IPS-18c (cell line): ENCODE data around the gene PADI4.

Experiments used
- H3K4me3 ChIP-seq: 2 replicates; pipeline ENCODE4 v1.7.0; 2013; ENCODE audit warnings: low read depth, mild to moderate bottlenecking, low read length, moderate library complexity; ENCODE audit not compliant: insufficient read depth
- H3K9me3 ChIP-seq: one replicate; pipeline ENCODE4 v1.6.1; 2013; ENCODE audit warnings: mild to moderate bottlenecking, low read length, moderate library complexity; ENCODE audit not compliant: control insufficient read depth, insufficient read depth

The PADI4 gene

GRCh38 chr1:17278996-17279830 is 28.8 kb upstream of the PADI4 start:
- H3K9me3 ChIP-seq, result no peaks in the 10 kb centered on the region
- no peak overlapping the region for H3K4me3 ChIP-seq

GRCh38 chr1:17280436-17280835 is 27.6 kb upstream of the PADI4 start:
- Histone ChIP-seq H3K4me3 (no peak overlapping the region), H3K9me3 (no peaks in the 10 kb centered on the region)

- Histone ChIP-seq H3K4me3 (no peak overlapping the region), H3K9me3 (no peaks in the 10 kb centered on the region)
Observed at GRCh38 chr1:17280894-17281293, 27.1 kb upstream of the PADI4 start.

GRCh38 chr1:17281775-17282181 is 26.2 kb upstream of the PADI4 start:
- Histone ChIP-seq H3K9me3 (no peaks in the 10 kb centered on the region), H3K4me3 (no peak overlapping the region)

- H3K9me3 ChIP-seq, result no peaks in the 10 kb centered on the region
- no peak overlapping the region for H3K4me3 ChIP-seq
Observed at GRCh38 chr1:17282836-17283235, 25.2 kb upstream of the PADI4 start.

GRCh38 chr1:17286646-17287045 is 21.4 kb upstream of the PADI4 start:
- Histone ChIP-seq H3K4me3 (no peak overlapping the region), H3K9me3 (no peaks in the 10 kb centered on the region)

GRCh38 chr1:17287130-17287776 is 20.7 kb upstream of the PADI4 start:
- no peak overlapping the region for H3K4me3 ChIP-seq
- H3K9me3 ChIP-seq, result no peaks in the 10 kb centered on the region

- H3K4me3 ChIP-seq, result no peak overlapping the region
- H3K9me3 ChIP-seq, result no peaks in the 10 kb centered on the region
Observed at GRCh38 chr1:17289721-17290120, 18.3 kb upstream of the PADI4 start.

GRCh38 chr1:17290553-17290952 is 17.4 kb upstream of the PADI4 start:
- Histone ChIP-seq H3K4me3 (no peak overlapping the region), H3K9me3 (no peaks in the 10 kb centered on the region)

GRCh38 chr1:17292299-17293160 is 15.5 kb upstream of the PADI4 start:
- Histone ChIP-seq H3K4me3 (no peak overlapping the region), H3K9me3 (no peaks in the 10 kb centered on the region)

- no peaks in the 10 kb centered on the region for H3K9me3 ChIP-seq
- H3K4me3 ChIP-seq, result no peak overlapping the region
Observed at GRCh38 chr1:17293681-17294425, 14.1 kb upstream of the PADI4 start.

GRCh38 chr1:17295292-17295691 is 12.7 kb upstream of the PADI4 start:
- H3K4me3 ChIP-seq, result no peak overlapping the region
- no peaks in the 10 kb centered on the region for H3K9me3 ChIP-seq

- H3K4me3 ChIP-seq, result no peak overlapping the region
- no peaks in the 10 kb centered on the region for H3K9me3 ChIP-seq
Observed at GRCh38 chr1:17296086-17296485, 11.9 kb upstream of the PADI4 start.

- Histone ChIP-seq H3K9me3 (no peaks in the 10 kb centered on the region), H3K4me3 (no peak overlapping the region)
Observed at GRCh38 chr1:17297991-17298390, 10.0 kb upstream of the PADI4 start.

GRCh38 chr1:17301767-17302166 is 6.2 kb upstream of the PADI4 start:
- H3K4me3 ChIP-seq, result no peak overlapping the region
- H3K9me3 ChIP-seq, result no peaks in the 10 kb centered on the region

- H3K4me3 ChIP-seq, result no peak overlapping the region
- H3K9me3 ChIP-seq, result no peaks in the 10 kb centered on the region
Observed at GRCh38 chr1:17304151-17304825, 3.7 kb upstream of the PADI4 start.

- H3K9me3 ChIP-seq, result no peaks in the 10 kb centered on the region
- no peak overlapping the region for H3K4me3 ChIP-seq
Observed at GRCh38 chr1:17304826-17305175, 3.2 kb upstream of the PADI4 start.
